AG09309 (cell line): ENCODE results near the gene INSR.

ENCODE experiments used
- DNase-seq: peaks from one replicate; pipeline ENCODE4 v3.0.0-alpha.2; 2010; ENCODE audit warnings: low read depth
- H3K4me3 ChIP-seq: 2 replicates; pipeline ENCODE4 v1.5.1; 2011; ENCODE audit warnings: mild to moderate bottlenecking, low read depth, low read length, moderate library complexity; ENCODE audit not compliant: control insufficient read depth
- CTCF ChIP-seq: IDR thresholded peaks from 2 replicates; pipeline ENCODE4 v1.5.1; 2011; ENCODE audit warnings: mild to moderate bottlenecking, low read depth, low read length, inconsistent platforms; ENCODE audit not compliant: insufficient read depth, control insufficient read depth; ENCODE audit errors: missing control alignments

INSR gene

GRCh38 chr19:7258840-7259395, 35.3 kb downstream of the INSR start:
- TF ChIP-seq CTCF, result no peak
- no peak overlapping the region for H3K4me3 ChIP-seq
- DNase-seq, result no peak

- no peak overlapping the region for H3K4me3 ChIP-seq
- TF ChIP-seq CTCF, result no peak
- no peak for DNase-seq
Observed at GRCh38 chr19:7258041-7258839, 36.0 kb downstream of the INSR start.

- no peak overlapping the region for H3K4me3 ChIP-seq
- DNase-seq, result no peak
- no peak for TF ChIP-seq CTCF
Observed at GRCh38 chr19:7257148-7258040, 36.8 kb downstream of the INSR start.

GRCh38 chr19:7255631-7256030, 38.6 kb downstream of the INSR start:
- H3K4me3 ChIP-seq, result no peak overlapping the region
- no peak for DNase-seq
- TF ChIP-seq CTCF, result no peak

GRCh38 chr19:7255119-7255518, 39.1 kb downstream of the INSR start:
- no peak for TF ChIP-seq CTCF
- H3K4me3 ChIP-seq, result no peak overlapping the region
- no peak for DNase-seq

GRCh38 chr19:7254590-7254989, 39.6 kb downstream of the INSR start:
- TF ChIP-seq CTCF, result no peak
- H3K4me3 ChIP-seq, result no peak overlapping the region
- DNase-seq, result no peak
